A549 (cell line): Measurements from ENCODE around the gene RRP9. TPM values are rescaled to one million over a fixed set of nuclear protein-coding genes. Genes with fewer than 3 reads are reported as not detected.

ENCODE experiments used
- ATAC-seq, 2 experiments: fragments of 200-7000 bp in 1 of 2; fragments of >200 bp in 1 of 2; cut with Nextera tagmentation in 1 of 2; cut with Tn5 transposase in 1 of 2; 3 replicates each; pipeline versions ENCODE4 v1.8.0 to v1.9.1; 2018 to 2020; ENCODE audit warnings: mild to moderate bottlenecking in 1 of 2, moderate library complexity in 1 of 2
- CTCF ChIA-PET: fragments of 300-600 bp; sonication (Branson Sonifier 250); formaldehyde crosslinking; extraction: SDS; loops from one replicate; lab custom pipeline; 2021; ENCODE audit warnings: antibody characterized with exemption, inconsistent platforms; lab: Yijun Ruan, JAX
- POLR2A ChIA-PET: fragments of 350-600 bp; formaldehyde crosslinking; extraction: SDS; loops from one replicate; lab custom pipeline; 2021; ENCODE audit warnings: antibody characterized with exemption, inconsistent platforms; lab: Yijun Ruan, JAX
- DNase-seq, 2 experiments: peaks; one replicate each; pipeline versions ENCODE4 v3.0.0 to v3.0.0-alpha.2; 2011 to 2016; ENCODE audit warnings: low read depth in 1 of 2, low spot score in 1 of 2
- FAIRE-seq: peaks from 2 replicates; lab custom pipeline; 2011; peaks lifted over from hg19 to GRCh38; lab: Jason Lieb, UNC
- H3K27ac ChIP-seq, 2 experiments: fragments of >200 bp; sonication (Bioruptor Twin); formaldehyde crosslinking; 3 replicates each; pipeline ENCODE4 v1.5.1; 2016 to 2017
- H3K4me1 ChIP-seq: fragments of >200 bp; sonication (Bioruptor Twin); formaldehyde crosslinking; 3 replicates; pipeline ENCODE4 v1.6.1; 2016
- H3K4me2 ChIP-seq: fragments of >200 bp; sonication (Bioruptor Twin); formaldehyde crosslinking; 3 replicates; pipeline ENCODE4 v1.6.1; 2016
- H3K4me3 ChIP-seq: fragments of >200 bp; sonication (Bioruptor Twin); formaldehyde crosslinking; 3 replicates; pipeline ENCODE4 v1.5.1; 2016
- H3K9me3 ChIP-seq: fragments of >200 bp; sonication (Bioruptor Twin); formaldehyde crosslinking; 3 replicates; pipeline ENCODE4 v1.6.1; 2016
- BHLHE40 ChIP-seq: IDR thresholded peaks from 2 replicates; pipeline ENCODE4 v1.6.1; 2012; ENCODE audit warnings: low read depth, low read length, inconsistent platforms
- CEBPB ChIP-seq, 2 experiments: fragments of >200 bp in 1 of 2; sonication (Bioruptor Twin) in 1 of 2; formaldehyde crosslinking in 1 of 2; IDR thresholded peaks; 2 replicates each; pipeline ENCODE4 v1.6.1; 2012 to 2016
- EHMT2 ChIP-seq: fragments of 200-600 bp; sonication (generic); IDR thresholded peaks from 2 replicates; pipeline ENCODE4 v1.6.1; 2016; ENCODE audit warnings: antibody characterized with exemption, low read depth, mild to moderate bottlenecking, moderate library complexity
- HOXB5 ChIP-seq: fragments of 250-450 bp; sonication (Bioruptor Pico); IDR thresholded peaks from 2 replicates; pipeline ENCODE4 v1.5.0; 2020; ENCODE audit warnings: mild to moderate bottlenecking, moderate library complexity
- KDM1A ChIP-seq: fragments of 200-600 bp; sonication (generic); IDR thresholded peaks from 2 replicates; pipeline ENCODE4 v1.6.1; 2016; ENCODE audit warnings: low read depth, mild to moderate bottlenecking
- MAFK ChIP-seq: fragments of 450-650 bp; IDR thresholded peaks from 2 replicates; pipeline ENCODE4 v1.6.1; 2014; ENCODE audit not compliant: partially characterized antibody
- MAX ChIP-seq: IDR thresholded peaks from 2 replicates; pipeline ENCODE4 v1.6.1; 2012
- NR3C1 ChIP-seq: fragments of >200 bp; sonication (Bioruptor Twin); formaldehyde crosslinking; IDR thresholded peaks from 3 replicates; pipeline ENCODE4 v1.6.1; 2017
- PHF8 ChIP-seq: fragments of 200-600 bp; sonication (generic); IDR thresholded peaks from 2 replicates; pipeline ENCODE4 v1.6.1; 2016; ENCODE audit warnings: low read depth, mild to moderate bottlenecking, antibody characterized with exemption, moderate library complexity, borderline replicate concordance
- POLR2AphosphoS2 ChIP-seq: conservative IDR thresholded peaks from 2 replicates; pipeline ENCODE4 v1.6.1; 2012; ENCODE audit warnings: low read length, improper control_type of control experiment, inconsistent platforms
- RARB ChIP-seq: fragments of 250-450 bp; sonication (Bioruptor Pico); IDR thresholded peaks from 2 replicates; pipeline ENCODE4 v1.8.0; 2021; ENCODE audit warnings: mild to moderate bottlenecking, moderate library complexity
- RNF2 ChIP-seq: fragments of 200-600 bp; sonication (generic); IDR thresholded peaks from 2 replicates; pipeline ENCODE4 v1.6.1; 2016; ENCODE audit warnings: low read depth, mild to moderate bottlenecking, antibody characterized with exemption, moderate library complexity, borderline replicate concordance
- USF2 ChIP-seq: fragments of 450-650 bp; IDR thresholded peaks from 2 replicates; pipeline ENCODE4 v1.6.1; 2014; ENCODE audit warnings: antibody characterized with exemption
- ZFP36 ChIP-seq: fragments of 450-650 bp; IDR thresholded peaks from 2 replicates; pipeline ENCODE4 v1.6.1; 2014; ENCODE audit warnings: borderline replicate concordance; ENCODE audit not compliant: partially characterized antibody
- ZSCAN20 ChIP-seq: fragments of 250-450 bp; sonication (Bioruptor Pico); IDR thresholded peaks from 2 replicates; pipeline ENCODE4 v1.8.0; 2022; ENCODE audit warnings: mild to moderate bottlenecking, moderate library complexity
- WGBS: methylation state at CpG from one replicate; pipeline ENCODE4 v1.1.6; 2017; ENCODE audit errors: missing lambda C conversion rate; 5-methylcytosine and 5-hydroxymethylcytosine counted together
- polyA plus RNA-seq, 4 experiments: library from polyadenylated mRNA; depleted of rRNA in 3 of 4; stranded (reverse); fragments of >200 nt; fragmentation: RNase III in 1 of 4; extraction: RNeasy Plus Mini Kit Qiagen cat#74134 plus additional on column Dnase treatment in 1 of 4; gene quantifications; 2 replicates in 3 of 4; 3 replicates in 1 of 4; pipeline ENCODE4 v1.2.3, GENCODE V29; 2011 to 2017
- TF ChIP-seq, protein P1 (sequence below): fragments of 200-600 bp; sonication (generic); IDR thresholded peaks from 2 replicates; pipeline ENCODE4 v1.6.1; 2016; ENCODE audit warnings: antibody characterized with exemption, mild to moderate bottlenecking, moderate library complexity
- TF ChIP-seq, protein P2 (sequence below): fragments of 150-350 bp; IDR thresholded peaks from 2 replicates; pipeline ENCODE4 v1.6.1; 2014; ENCODE audit warnings: low read depth, mild to moderate bottlenecking, low read length

Gene RRP9
- polyA plus RNA-seq, 2 of the 4 experiments (the other 2 are of a cell fraction): 17.0 to 34.3 TPM

DNA sequence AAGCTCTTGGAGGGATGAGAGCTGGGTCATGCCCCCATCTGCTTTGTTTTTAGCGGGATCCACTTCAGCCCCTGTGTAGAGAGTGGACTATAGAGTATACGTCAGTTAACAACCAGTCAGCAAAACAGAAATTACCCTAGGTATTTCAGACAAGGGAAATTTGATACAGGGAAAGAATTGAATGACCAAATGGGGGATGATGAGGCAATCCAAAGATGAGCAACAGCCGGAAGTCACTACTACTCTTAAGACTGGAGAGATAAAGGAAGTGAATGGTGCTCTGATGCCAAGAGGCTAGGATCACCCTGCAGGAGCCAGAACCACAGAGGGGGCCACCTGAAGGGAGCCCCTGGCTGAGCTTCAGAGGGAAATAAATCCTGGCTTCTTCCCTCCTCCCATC, 11.7 kb upstream of the RRP9 start:
- H3K9me3 ChIP-seq: no peaks in the 10 kb centered on the region
- 0 out of 3 replicates have a peak overlapping the region, but pooled peaks have one; percentile 19 for H3K4me2 ChIP-seq
- TF ChIP-seq ZSCAN20 (CRISPR knock-in tag) (no peak), ZFP36 (no peak), POLR2AphosphoS2 (no peak), BHLHE40 (no peak), USF2 (no peak), CEBPB (IDR thresholded peaks at IDR 0.05) (0 out of 4 replicates have a peak, but pooled peaks of 1 of the 2 experiments have one; percentile 20), MAFK (peak; percentile 44), KDM1A (no peak)
- TF ChIP-seq, protein P1, sequence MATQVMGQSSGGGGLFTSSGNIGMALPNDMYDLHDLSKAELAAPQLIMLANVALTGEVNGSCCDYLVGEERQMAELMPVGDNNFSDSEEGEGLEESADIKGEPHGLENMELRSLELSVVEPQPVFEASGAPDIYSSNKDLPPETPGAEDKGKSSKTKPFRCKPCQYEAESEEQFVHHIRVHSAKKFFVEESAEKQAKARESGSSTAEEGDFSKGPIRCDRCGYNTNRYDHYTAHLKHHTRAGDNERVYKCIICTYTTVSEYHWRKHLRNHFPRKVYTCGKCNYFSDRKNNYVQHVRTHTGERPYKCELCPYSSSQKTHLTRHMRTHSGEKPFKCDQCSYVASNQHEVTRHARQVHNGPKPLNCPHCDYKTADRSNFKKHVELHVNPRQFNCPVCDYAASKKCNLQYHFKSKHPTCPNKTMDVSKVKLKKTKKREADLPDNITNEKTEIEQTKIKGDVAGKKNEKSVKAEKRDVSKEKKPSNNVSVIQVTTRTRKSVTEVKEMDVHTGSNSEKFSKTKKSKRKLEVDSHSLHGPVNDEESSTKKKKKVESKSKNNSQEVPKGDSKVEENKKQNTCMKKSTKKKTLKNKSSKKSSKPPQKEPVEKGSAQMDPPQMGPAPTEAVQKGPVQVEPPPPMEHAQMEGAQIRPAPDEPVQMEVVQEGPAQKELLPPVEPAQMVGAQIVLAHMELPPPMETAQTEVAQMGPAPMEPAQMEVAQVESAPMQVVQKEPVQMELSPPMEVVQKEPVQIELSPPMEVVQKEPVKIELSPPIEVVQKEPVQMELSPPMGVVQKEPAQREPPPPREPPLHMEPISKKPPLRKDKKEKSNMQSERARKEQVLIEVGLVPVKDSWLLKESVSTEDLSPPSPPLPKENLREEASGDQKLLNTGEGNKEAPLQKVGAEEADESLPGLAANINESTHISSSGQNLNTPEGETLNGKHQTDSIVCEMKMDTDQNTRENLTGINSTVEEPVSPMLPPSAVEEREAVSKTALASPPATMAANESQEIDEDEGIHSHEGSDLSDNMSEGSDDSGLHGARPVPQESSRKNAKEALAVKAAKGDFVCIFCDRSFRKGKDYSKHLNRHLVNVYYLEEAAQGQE: no peak
- WGBS: 67% methylated on average over 3 of the region's 3 CpGs
- no peak overlapping the region for H3K27ac ChIP-seq
- no peak for FAIRE-seq
- ChIA-PET CTCF (interaction anchor here (1.2 to 3.2 kb wide), 3 partner anchors 9 to 21 kb away, joined by 3 to 15 read pairs (median 8); partner anchors contain the start of genes ABHD14A, ABHD14B and PARP3), POLR2A (interaction anchor here (1.0 kb wide), 1 partner anchor 42 kb away, joined by 4 read pairs; the partner anchor contains the start of gene RPL29)
- H3K4me3 ChIP-seq: no peak overlapping the region
- no peak for DNase-seq
- no peaks in the 10 kb centered on the region; the same call in 1 of the 3 replicates for H3K4me1 ChIP-seq
- ATAC-seq: peak in 1 of 2 experiments; percentile 47; a peak in 3 of 6 replicates

DNA sequence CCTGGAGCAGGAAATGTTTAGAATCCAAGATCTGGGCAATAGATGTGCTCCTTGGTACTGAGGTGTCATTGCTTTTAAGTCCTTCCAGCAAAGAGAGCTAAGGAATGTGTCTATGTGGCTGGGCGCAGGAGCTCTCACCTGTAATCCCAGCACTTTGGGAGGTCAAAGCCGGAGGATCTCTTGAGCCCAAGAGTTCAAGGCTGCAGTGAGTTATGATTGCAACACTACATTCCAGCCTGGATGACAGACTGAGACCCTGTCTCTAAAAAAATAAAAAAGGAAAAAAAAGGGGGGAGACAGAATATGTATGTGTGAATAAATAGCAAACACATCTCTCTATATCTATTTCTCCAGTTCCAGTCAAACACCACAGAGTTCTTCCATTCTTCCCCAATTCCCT, 9.2 kb upstream of the RRP9 start:
- no peak for FAIRE-seq
- Histone ChIP-seq H3K9me3 (no peaks in the 10 kb centered on the region), H3K27ac (no peak overlapping the region), H3K4me1 (no peaks in the 10 kb centered on the region; the same call in 1 of the 3 replicates), H3K4me2 (no peak overlapping the region)
- CTCF ChIA-PET: interaction anchor here (1.4 to 1.5 kb wide), 2 partner anchors 8 to 10 kb away, joined by 3 to 7 read pairs; partner anchors contain the start of genes PARP3 and RRP9
- 88% methylated on average over 2 of the region's 2 CpGs for WGBS
- TF ChIP-seq HOXB5 (CRISPR knock-in tag): no peak
- no peak for TF ChIP-seq PHF8
- no peak for TF ChIP-seq RARB (CRISPR knock-in tag)
- no peak for TF ChIP-seq EHMT2
- TF ChIP-seq KDM1A: no peak
- TF ChIP-seq, protein P2, sequence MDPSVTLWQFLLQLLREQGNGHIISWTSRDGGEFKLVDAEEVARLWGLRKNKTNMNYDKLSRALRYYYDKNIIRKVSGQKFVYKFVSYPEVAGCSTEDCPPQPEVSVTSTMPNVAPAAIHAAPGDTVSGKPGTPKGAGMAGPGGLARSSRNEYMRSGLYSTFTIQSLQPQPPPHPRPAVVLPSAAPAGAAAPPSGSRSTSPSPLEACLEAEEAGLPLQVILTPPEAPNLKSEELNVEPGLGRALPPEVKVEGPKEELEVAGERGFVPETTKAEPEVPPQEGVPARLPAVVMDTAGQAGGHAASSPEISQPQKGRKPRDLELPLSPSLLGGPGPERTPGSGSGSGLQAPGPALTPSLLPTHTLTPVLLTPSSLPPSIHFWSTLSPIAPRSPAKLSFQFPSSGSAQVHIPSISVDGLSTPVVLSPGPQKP: no peak
- TF ChIP-seq USF2: no peak
- TF ChIP-seq RNF2: no peak
- TF ChIP-seq BHLHE40: no peak
- no peak for TF ChIP-seq MAX
- TF ChIP-seq NR3C1: no peak
- TF ChIP-seq, all 56 proteins: peak for 0
- ATAC-seq (no peak), DNase-seq (no peak)
- no peak overlapping the region for H3K4me3 ChIP-seq
- POLR2A ChIA-PET: no interaction called here
